Liver (tissue), 9 donors: ENCODE data around the gene MYH7B. TPM values are rescaled to one million over a fixed set of nuclear protein-coding genes. Genes with fewer than 3 reads are reported as not detected.

Experiments
- DNase-seq: peaks from one replicate; pipeline ENCODE4 v3.0.0-alpha.2; 2017; ENCODE audit warnings: low spot score
- H3K27ac ChIP-seq, 2 donors: one replicate each; pipeline ENCODE4 v1.7.0; 2013; ENCODE audit warnings: inconsistent platforms in 2 of 2, low read length in 2 of 2, control low read depth in 1 of 2, low read depth in 1 of 2, mild to moderate bottlenecking in 1 of 2
- H3K27me3 ChIP-seq, 4 donors: one replicate each; pipeline versions ENCODE4 v1.6.1 to v1.7.0; 2013; ENCODE audit warnings: low read length in 3 of 4, inconsistent platforms in 1 of 4, mild to moderate bottlenecking in 1 of 4, moderate library complexity in 1 of 4; ENCODE audit not compliant: control insufficient read depth in 4 of 4, insufficient read depth in 4 of 4
- H3K36me3 ChIP-seq, 4 donors: one replicate each; pipeline versions ENCODE4 v1.6.1 to v1.7.0; 2013; ENCODE audit warnings: low read length in 3 of 4, mild to moderate bottlenecking in 3 of 4, low read depth in 1 of 4, moderate library complexity in 1 of 4; ENCODE audit not compliant: control insufficient read depth in 4 of 4, insufficient read depth in 3 of 4
- H3K4me1 ChIP-seq, 4 donors: one replicate each; pipeline versions ENCODE4 v1.6.1 to v1.7.0; 2013; ENCODE audit warnings: low read length in 3 of 4, mild to moderate bottlenecking in 3 of 4, moderate library complexity in 1 of 4; ENCODE audit not compliant: control insufficient read depth in 4 of 4, insufficient read depth in 4 of 4
- H3K4me3 ChIP-seq, 3 donors: one replicate each; pipeline versions ENCODE4 v1.6.1 to v1.7.0; 2013; ENCODE audit warnings: low read length in 3 of 3, control low read depth in 1 of 3, low read depth in 1 of 3, mild to moderate bottlenecking in 1 of 3
- H3K9ac ChIP-seq, 2 donors: one replicate each; pipeline ENCODE4 v1.7.0; 2013; ENCODE audit warnings: low read length in 2 of 2, mild to moderate bottlenecking in 2 of 2, moderate library complexity in 2 of 2, control low read depth in 1 of 2, low read depth in 1 of 2
- H3K9me3 ChIP-seq, 4 donors: one replicate each; pipeline versions ENCODE4 v1.6.1 to v1.7.0; 2013; ENCODE audit warnings: low read length in 3 of 4; ENCODE audit not compliant: control insufficient read depth in 4 of 4
- ATF3 ChIP-seq: IDR thresholded peaks from 2 replicates; pipeline ENCODE4 v1.6.1; 2016; ENCODE audit warnings: antibody characterized with exemption
- CTCF ChIP-seq: fragments of 150-350 bp; IDR thresholded peaks from 2 replicates; pipeline ENCODE4 v1.5.1; 2017; ENCODE audit warnings: improper control_type of control experiment, low read depth, low read length; ENCODE audit not compliant: missing input control
- FOXA1 ChIP-seq: IDR thresholded peaks from 2 replicates; pipeline ENCODE4 v1.6.1; 2016; ENCODE audit warnings: antibody characterized with exemption
- FOXA2 ChIP-seq: IDR thresholded peaks from 2 replicates; pipeline ENCODE4 v1.6.1; 2016; ENCODE audit warnings: antibody characterized with exemption
- GABPA ChIP-seq, 2 donors: IDR thresholded peaks in 1 of 2; conservative IDR thresholded peaks in 1 of 2; 2 replicates each; pipeline ENCODE4 v1.6.1; 2016; ENCODE audit warnings: antibody characterized with exemption in 2 of 2, mild to moderate bottlenecking in 1 of 2, moderate library complexity in 1 of 2
- HNF4A ChIP-seq, 2 donors: conservative IDR thresholded peaks; 2 replicates each; pipeline ENCODE4 v1.6.1; 2016; ENCODE audit warnings: antibody characterized with exemption in 2 of 2, mild to moderate bottlenecking in 2 of 2
- JUND ChIP-seq, 2 donors: IDR thresholded peaks; 2 replicates each; pipeline ENCODE4 v1.6.1; 2016; ENCODE audit warnings: antibody characterized with exemption in 2 of 2
- MAX ChIP-seq: IDR thresholded peaks from 2 replicates; pipeline ENCODE4 v1.6.1; 2016; ENCODE audit warnings: antibody characterized with exemption
- NR2F2 ChIP-seq: IDR thresholded peaks from 2 replicates; pipeline ENCODE4 v1.6.1; 2016; ENCODE audit warnings: antibody characterized with exemption
- RAD21 ChIP-seq, 2 donors: IDR thresholded peaks; 2 replicates each; pipeline ENCODE4 v1.6.1; 2016; ENCODE audit warnings: antibody characterized with exemption in 2 of 2, mild to moderate bottlenecking in 2 of 2
- REST ChIP-seq: IDR thresholded peaks from 2 replicates; pipeline ENCODE4 v1.6.1; 2016; ENCODE audit warnings: antibody characterized with exemption, mild to moderate bottlenecking
- RXRA ChIP-seq, 2 donors: IDR thresholded peaks; 2 replicates each; pipeline ENCODE4 v1.6.1; 2017 to 2018; ENCODE audit warnings: antibody characterized with exemption in 2 of 2, mild to moderate bottlenecking in 1 of 2
- SP1 ChIP-seq: IDR thresholded peaks from 2 replicates; pipeline ENCODE4 v1.6.1; 2018; ENCODE audit warnings: antibody characterized with exemption, mild to moderate bottlenecking
- TAF1 ChIP-seq: conservative IDR thresholded peaks from 2 replicates; pipeline ENCODE4 v1.6.1; 2016; ENCODE audit warnings: antibody characterized with exemption, mild to moderate bottlenecking
- YY1 ChIP-seq: IDR thresholded peaks from 2 replicates; pipeline ENCODE4 v1.6.1; 2016; ENCODE audit warnings: antibody characterized with exemption, mild to moderate bottlenecking
- ZBTB33 ChIP-seq: IDR thresholded peaks from 2 replicates; pipeline ENCODE4 v1.6.1; 2016; ENCODE audit warnings: antibody characterized with exemption
- WGBS: extraction: QIAGEN DNeasy Blood & Tissue Kit; methylation state at CpG from one replicate; pipeline ENCODE4 v1.1.7; 2013; 5-methylcytosine and 5-hydroxymethylcytosine counted together
- polyA plus RNA-seq, 2 donors: library from polyadenylated mRNA; stranded (reverse) in 1 of 2; unstranded in 1 of 2; fragments of 200-250 nt in 1 of 2; fragments of >200 nt in 1 of 2; fragmentation: Nextera tagmentation in 1 of 2; extraction: Ambion mirVana in 1 of 2; gene quantifications; one replicate each; pipeline versions ENCODE4 v1.2.1 to v1.2.3, GENCODE V29; 2013 to 2015
- total RNA-seq, 2 donors: library from RNA; depleted of rRNA; stranded (reverse); fragments of >200 nt; gene quantifications; one replicate each; pipeline ENCODE4 v1.2.3, GENCODE V29; 2014
- donor health status: healthy.
- donor health status: healthy.
- donor health status: healthy.
- donor health status: healthy.
- donor health status: healthy.

MYH7B gene
- total and polyA plus RNA-seq, 4 donors = 0.12 to 0.33 (median 0.24) TPM

- Histone ChIP-seq H3K9me3 (no peaks in the 10 kb centered on the region), H3K4me1 (peaks cover 4 to 18% (median 11%) of the 10 kb centered on the region in 4 donors), H3K36me3 (peaks cover 43 to 91% (median 53%) of the 10 kb centered on the region in 4 donors), H3K27ac (no peak overlapping the region), H3K4me3 (no peak overlapping the region), H3K9ac (no peak overlapping the region), H3K27me3 (no peaks in the 10 kb centered on the region)
- WGBS = 89% methylated on average over 18 of the region's 18 CpGs
- TF ChIP-seq ATF3 (no peak), NR2F2 (no peak), CTCF (no peak), FOXA1 (no peak), GABPA (IDR thresholded peaks at IDR 0.05 in 1 of 2, conservative IDR thresholded peaks at IDR 0.05 in 1 of 2) (no peak), YY1 (no peak), REST (no peak), ZBTB33 (no peak), FOXA2 (no peak), MAX (no peak), SP1 (no peak), JUND (IDR thresholded peaks at IDR 0.05) (no peak), RXRA (IDR thresholded peaks at IDR 0.05) (no peak), RAD21 (IDR thresholded peaks at IDR 0.05) (no peak), TAF1 (no peak), HNF4A (conservative IDR thresholded peaks at IDR 0.05) (no peak)
- no peak for DNase-seq
Observed at GRCh38 chr20:35004051-35004725, 48.5 kb downstream of the MYH7B start.
